Measurements from ENCODE around the gene CCL1.
A peak's percentile ranks its signal among the peaks of the same experiment; 100 is the strongest.

CCL1 gene

DNA sequence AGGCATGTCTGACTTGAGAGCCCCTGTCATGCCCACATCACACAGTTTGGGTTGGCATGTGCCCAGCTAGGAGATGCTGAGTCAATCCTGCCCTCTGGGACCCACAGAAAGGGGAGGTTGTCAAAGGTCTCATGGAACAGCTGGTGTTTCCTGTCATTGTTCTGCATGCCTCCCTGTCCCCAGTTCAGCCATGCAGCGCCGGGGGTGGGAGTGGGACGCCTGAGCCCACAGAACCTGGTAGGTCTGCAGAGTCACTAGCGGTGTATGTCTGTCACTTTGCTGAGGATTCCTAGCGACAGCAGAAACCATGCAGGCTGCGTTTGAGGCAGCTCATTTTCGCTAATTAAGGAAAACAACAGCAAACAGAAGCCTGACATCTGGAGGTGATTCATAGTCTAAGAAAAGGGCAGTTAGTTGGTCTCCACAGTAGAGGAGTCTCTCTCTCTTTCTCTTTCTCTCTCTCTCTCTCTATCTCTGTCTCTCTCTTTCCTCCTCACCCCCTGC is 19.6 kb upstream of the CCL1 start:
- no peak for DNase-seq

DNA sequence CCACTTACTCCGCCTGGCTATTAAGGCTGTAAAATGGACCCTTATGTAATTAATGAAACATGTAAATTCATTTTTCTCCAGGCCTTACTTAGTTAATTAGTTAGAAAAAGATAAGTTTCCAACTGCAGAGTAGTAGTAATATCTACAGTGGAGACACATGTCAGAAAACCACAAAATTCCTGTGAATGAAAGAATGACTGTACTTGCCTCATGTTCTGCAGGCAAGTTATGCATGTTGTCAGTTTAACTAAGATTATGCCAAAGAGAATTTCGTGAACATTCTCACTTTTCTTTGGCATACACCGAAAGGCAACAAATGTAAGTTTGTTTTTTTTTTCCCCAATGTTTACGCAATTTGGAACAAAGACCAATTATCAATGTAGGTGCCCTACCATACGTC is 16.8 kb upstream of the CCL1 start:
- DNase-seq, result no peak

DNA sequence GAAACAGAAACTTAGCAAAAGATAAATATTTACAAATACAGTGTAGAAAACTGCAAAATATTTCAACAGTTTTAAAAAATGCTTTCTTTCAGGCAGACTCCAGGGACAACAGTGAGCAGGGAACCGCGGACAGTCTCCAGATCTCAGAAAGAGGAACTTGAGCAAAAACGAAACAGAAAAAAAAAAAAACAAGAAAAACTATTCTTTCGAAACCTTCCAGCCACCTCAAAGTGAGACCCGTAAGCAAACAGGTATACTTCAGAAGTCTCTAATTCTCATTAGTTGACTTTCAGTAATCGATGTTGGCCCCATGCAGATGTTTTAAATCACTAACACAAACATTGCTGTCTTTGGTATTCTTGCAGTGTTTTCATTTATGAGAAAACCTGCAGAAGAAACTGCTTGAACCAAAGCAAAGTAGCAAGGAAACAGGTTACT is 15.7 kb upstream of the CCL1 start:
- DNase-seq, result no peak

DNA sequence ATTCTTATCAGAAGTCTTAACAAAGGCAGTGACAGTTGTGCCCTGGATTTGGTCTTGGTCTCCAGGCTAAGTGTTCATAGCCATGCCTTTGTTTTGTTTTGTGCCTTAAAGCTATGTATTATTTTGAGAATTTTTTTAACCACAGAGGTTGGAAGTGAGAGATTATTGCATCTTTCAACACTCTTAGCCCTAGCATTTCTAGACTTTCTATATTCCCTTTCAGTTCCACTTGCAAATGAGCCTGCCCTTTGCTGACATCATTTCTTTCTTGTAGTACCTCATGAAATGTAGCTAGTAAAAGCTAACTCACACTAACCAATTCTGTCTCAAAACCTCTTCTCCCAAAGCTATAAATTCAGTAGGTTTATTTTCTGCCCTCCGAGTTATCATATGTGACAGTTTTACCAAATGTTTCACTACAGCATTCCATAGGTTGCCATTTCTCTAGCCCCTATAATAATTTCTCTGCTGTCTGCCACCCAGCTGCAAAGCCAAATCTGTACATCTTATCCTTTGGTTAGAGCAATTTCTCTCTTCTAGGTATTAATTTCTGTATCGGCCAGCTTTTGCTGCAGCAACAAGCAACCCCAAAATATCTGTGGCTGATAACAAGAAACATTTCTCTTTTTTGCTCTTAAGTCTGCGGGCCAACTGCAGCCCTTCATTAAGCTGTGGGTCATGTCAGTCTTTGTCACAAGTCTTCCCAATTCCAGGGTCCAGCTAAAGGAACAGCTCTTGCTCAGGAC is 14.2 kb upstream of the CCL1 start:
- no peak for DNase-seq

DNA sequence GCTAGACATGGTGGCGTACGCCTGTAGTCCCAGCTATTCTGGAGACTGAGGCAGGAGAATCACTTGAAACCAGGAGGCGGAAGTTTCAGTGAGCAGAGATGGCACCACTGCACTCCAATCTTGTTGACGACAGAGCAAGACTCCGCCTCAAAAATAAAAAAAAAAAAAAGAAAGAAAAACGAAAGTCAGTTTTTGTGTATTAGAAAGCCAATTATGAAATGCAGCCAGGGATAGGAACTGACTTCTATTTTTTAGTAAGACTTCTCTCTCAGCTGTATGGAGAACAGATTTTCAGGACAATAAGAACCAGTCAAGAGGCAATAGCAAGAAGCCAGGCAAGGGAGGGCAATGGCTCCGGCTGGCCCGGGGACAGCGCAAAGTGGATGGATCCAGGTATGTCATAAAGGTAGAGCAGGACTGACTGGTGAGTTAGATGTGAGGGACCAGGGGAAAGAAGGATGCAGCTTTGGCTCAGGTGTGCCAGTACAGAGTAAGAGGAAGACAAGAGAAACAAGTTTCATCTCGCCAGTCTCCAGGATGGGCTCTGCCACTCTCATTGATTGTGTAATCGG is 12.5 kb upstream of the CCL1 start:
- DNase-seq, result no peak

DNA sequence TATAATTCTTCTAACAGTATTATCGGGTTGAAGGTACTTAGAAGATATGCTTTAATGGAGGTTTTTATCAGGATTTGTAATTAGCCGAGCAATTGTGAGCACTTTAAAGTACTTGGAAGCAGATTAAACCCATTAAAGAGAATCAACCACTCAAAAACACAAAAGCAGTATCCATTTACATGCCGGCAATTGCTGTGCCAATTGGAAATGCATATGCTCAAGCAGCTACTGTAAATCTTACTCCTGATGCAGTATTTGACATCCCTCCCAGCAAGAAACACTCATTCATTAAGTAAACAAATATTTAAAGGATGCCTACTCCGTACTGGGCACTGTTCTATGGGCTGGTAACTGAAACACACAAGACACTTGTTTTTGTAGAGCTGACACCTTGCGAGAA is 11.4 kb upstream of the CCL1 start:
- no peak for DNase-seq

DNA sequence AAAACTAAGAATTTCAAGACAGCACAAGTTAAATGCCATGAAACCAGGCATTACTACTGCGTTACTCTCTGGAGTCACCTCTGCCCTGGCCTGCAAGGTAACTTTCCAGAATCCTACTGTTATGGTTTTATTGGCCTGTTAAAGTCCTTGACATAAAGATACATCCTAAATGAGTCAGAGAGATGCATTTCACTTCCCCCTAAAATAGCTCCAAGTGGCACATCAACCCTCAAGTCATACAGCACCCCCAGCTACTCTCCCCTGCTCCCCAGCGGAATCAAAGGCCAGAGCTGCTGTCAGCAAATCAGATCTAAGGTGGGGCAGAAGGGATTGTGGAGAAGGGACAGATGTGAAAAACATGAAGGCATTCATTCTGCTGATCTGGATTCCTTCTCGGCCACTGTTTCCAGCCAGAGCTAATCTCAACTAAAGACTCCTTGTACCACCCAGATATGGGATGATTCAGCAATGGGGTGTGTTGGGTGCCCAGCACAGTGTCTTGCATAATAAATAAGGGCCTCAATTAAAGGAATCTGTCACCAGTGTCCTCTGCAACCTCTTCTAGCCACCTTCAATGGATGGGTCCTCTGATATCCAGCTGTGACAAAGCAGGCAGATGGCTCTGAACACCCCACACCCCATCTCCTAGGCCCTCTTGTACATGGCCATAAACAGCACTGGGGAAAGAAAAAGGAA is 8.5 kb upstream of the CCL1 start:
- no peak for DNase-seq

DNA sequence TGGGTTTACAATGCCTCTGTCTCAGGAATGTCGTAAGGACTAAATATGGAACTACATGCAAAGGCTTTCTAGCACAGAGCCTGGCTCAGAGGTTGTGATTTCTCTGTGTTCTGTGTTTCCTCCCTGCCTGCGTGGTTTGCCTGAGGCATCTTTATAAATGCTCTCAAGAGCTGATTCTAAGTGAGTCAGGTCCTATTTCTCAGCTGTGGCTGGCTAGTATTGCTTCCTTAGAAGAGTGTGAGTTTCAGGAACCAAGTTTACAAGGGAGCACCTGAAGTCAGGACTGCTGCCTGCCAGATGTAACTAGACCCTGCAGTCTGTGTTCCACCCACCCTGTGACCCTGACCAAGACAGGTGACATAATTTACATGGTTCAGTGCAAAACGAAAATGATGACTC is 8.0 kb upstream of the CCL1 start:
- no peak for DNase-seq

DNA sequence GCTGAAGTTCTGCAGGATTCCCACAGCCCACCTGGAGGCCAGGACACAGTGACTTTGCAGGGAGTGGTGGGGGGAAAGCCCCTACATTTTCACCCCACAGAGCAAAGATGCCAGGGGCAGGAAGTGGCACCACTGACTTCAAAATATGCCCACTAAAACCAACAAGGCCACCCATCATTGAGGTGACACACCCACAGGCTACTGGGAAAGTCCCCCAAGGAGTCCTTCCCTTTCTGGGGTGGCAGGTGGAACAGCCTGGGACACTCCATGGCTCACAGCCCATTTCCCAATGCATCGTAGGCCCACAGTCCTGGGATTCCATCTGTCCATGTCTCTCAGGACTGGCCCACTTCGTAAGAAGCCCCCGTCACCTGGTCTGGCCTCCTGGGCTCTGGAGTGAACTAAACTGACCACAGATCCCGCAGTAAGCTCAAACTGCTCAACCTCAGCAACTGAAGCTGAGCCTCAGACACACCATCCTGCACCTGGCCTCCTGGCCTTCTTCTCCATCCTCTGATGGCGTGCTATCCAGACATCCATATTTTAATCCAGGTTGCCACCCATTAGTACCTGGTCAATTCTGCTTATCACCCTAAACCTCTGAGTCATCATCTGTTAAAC is 7.5 kb upstream of the CCL1 start:
- no peak for DNase-seq

DNA sequence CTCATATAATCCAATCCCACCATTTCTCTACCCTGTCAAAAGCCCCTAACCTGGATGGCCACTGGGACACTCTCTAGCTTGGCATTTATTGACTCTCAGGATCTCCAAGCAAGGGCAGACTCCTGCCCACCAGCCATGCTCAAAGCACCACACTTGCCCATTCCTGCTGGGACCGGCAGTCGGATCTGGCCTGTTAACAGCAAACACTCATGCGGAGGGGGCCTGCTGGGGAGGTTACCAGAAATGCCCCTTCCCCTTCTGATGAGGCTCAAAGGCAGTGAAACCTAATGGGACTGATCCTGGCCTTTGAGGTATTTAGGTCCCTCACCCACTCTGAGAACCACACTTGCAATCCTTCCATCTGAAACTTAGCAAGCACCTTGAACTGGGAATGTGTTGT is 6.5 kb upstream of the CCL1 start:
- DNase-seq, result no peak

DNA sequence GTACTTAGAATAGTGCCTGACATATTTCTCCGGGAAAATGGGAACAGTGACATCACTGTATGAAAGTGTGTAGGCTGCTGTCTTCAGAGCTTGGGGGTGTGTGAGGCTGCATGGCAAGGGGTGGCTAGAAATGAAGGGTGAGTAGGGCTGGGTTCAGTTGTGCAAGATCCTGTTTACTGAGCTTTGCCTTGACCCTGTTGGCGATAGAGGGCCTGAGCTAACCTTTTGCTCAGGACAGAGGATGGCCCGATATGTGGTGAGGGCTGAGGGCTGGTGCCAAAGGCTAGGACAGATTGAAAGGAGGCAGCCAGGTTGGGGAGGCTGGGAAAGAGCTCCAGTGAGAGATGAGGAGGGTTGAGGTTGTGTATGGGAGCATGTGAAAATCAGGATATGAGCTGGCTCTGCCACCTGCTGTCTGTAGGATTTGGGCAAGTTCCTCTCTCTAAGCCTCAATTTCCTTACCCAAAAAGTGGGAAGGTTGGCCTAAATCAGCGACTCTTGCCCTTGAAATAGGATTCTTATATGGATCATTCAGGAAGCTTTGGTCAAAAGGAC is 6.0 kb upstream of the CCL1 start:
- no peak for DNase-seq

DNA sequence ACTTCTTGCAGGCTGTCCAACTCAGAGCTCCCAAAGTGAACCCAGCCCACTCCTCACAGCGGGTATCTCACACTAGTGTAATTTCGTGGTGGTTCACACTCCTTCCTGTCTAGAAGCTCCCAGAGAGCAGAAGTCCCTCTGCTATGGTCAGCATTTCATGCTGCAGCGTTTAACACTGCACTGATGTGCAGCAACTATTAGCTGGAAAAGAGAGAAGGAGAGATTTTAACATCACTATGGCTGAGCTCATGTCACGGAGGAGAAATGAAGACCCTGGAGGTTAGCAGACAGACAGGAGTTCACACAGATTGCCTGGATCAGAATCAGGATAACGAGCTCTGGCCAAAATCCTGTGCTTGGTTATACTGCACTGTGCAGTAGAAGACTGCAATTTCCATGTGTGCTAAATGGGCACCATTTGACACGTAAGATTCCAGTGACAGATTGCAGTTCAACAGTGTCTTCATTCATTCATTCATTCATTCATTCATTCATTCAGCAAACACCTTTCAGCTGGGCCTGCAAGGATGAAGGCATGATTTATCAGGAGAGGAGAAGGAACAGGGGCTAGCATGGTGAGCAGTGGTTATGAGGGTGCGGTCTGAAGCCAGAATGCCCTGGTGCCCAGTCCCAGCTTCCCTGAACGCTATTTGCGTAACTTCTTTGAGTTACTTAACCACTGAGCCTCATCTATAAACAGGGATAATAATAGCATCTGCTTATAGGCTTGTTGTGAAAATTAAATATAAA is 5.3 kb upstream of the CCL1 start:
- DNase-seq, result no peak

DNA sequence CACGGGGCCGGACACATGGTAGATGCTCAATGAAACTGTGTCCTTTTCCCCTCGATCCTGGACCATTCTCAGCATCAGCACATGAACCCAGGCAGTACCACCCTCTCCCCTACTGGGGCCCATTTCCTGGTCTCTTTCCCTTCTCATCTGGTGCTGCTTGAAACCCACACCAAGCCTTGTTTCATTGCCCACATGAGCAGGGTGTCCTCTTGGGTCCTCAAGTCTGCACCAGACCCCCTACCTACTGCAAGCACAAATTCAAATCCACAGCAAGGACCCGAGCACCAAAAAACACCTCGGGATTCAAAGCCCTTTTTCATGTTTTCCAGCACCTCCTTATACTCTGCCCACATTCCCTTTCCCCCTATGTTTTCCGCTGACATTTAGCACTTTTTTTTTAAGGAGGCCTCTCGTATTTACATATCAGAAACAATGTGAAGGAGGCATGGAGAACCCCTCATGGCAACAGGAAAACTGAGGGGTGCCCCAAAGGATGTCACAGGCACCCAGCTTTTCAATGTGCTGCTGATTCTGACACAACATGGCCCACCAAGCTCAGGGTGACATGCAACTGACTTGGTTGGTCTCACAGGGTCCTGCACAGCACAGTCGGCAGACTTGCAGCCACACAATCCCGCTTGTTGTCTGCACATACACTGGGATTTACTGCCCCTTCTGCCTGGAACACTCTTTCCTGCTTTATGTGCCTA is 4.6 kb upstream of the CCL1 start:
- no peak for DNase-seq

DNA sequence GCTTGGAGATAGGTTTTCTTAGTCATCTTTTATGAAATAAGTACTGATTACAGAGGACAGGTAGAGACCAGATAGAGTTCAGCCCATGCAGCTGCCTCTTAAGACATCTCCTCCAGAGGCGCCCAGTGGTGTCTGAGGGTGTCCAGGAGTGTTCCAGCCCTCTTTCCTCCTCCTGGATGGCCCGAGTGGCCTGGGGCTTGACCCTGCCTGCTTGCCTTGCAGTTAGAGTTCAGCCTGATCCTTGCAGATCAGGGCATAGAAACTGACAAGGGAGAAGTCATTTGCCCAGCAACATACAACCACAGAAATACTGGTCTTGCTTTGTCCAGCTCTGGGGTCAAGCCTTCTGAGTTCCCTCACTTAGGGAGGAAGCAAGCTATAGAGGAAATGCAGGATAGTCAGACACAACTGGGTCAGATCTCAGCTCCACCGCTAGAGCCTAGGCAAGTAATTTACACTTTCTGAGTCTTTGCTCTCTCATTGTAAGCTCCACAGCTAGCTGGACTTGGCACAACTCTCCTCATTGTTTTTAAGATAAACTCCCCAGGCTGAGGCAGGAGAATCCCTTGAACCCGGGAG is 3.6 kb upstream of the CCL1 start:
- no peak for DNase-seq

DNA sequence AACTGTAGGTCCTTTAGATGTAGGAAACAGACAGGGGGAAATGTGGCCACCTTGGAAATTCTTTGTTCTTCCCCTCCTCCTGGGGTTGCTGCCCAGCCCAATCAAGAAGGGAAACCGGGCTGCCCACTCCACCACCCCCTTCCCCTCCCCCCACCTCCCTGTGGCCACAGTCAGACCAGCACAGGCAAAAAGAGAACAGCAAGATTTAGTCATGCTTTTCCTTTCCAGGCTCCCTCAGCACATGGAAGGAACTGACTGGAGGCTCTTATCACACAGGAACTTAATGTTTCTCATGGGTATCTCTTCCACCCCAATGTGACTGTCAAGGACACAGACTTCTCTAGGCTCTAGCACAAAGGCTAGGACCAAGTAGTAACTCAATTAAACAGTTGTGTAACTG is 3.0 kb upstream of the CCL1 start:
- no peak for DNase-seq

DNA sequence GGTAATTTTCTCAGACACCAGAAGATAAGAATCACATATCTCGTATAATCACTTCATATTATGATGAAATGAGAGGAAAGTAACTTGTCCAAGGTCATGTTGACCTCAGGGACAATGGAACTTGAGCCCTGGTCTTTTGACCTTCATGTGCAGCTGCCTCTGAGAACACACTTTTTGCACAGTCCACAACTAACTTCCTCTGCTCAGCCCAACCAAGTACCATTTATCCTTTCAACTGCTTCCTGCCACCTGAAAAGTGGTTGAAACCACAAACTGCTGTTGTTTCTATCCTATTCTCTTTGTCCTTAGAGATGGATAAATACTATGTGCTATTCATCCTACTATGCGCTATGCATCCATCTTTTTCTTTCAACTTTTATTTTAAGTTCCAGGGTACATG is 2.3 kb upstream of the CCL1 start:
- no peak for DNase-seq

DNA sequence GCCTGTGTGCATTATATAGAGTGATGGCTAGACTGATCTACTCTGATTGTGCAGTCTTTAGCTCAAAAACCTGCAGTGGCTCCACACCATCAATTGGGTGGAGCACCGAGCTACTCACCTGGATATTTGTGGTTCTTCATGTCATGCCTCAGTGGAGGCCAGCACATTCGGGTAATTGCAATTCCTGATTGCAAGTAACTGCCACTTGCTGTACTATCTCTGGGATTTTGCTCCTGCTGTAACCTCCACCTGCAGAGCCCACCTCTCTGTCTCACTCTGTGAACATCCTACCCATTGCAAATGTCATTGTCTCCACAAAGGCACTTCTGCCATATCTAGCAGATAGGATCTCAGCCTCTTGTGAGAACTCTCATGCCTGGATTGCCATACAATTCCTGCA is 1.7 kb upstream of the CCL1 start:
- DNase-seq, result no peak

DNA sequence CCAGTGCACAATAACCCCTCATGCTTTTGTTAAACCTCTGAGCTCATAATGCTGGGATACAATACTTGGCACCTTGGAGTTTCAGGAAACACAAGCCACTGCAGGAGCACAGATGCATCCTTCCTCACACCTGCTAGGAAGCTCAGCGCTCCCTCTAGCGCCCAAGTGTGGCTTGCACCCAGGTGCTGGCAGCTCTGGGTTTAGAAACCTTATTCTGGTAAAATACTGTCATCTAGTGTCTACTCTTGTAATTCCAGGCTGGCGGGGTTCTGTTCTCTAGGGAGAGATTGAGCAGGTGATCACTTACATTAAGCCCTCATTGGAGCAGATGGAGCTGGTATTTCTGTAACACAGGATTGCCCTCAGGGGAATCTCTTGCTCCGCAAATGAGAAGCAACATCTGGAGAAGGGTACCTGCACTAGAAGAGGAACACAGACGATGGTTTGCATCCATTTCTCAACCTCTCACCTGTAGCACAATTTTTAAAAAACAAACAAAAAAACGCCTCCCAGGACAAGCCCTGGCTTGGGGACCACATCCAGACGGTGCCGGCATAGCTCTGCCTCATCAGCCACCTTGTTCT is 1.5 kb downstream of the CCL1 start:
- peak in 2 of 4 experiments; percentile 6 to 30 for DNase-seq

DNA sequence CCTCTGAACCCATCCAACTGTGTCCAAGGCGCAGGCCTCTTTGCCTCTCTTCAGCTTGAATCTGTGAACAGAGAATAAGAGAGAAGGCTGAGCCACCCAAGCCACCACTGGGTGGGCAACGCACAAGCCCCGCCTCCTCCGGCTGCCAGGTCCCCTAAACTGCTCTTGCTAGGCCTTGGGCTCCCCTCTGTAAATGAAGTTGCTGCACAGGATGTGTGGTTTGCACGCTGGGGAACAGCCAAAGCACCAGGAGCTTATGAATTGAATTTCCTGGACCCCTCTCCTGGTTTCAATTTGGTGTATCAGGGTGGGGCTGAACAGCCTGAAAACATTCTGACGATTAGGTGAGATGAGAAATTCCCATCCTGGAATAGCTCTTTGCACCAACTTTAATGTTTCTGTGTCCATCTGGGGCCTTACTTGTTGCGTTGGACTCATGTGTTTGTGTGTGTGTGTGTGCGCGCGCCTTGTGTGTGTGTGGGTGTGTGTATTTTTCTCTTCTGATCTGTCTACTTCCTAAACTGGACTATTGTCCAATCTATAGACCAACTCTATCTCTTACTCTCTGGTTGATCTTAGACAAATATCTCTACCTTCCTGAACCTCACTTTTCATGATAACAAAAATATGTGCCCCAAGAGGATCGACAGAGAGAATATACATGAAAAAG is 2.3 kb downstream of the CCL1 start:
- no peak for DNase-seq

DNA sequence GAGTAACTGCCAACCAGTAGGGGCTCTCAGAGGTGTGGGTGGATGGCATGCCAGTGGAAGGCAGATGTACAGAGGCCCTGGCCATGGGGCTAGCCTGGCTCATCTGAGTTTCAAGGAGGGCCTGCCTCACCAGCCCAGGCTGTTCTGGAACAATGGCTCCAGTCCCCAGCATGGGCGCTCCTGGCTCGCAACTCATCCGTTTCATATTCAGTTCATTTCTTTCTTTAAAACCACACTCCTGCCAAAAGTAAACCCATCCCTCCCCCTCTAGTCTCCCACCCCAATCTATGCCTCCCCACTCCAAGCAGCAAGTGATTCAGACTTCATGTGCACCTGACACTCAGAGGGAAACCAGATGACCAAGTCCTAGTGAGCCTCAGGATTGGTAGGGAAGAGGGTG is 4.4 kb downstream of the CCL1 start:
- DNase-seq, result no peak

DNA sequence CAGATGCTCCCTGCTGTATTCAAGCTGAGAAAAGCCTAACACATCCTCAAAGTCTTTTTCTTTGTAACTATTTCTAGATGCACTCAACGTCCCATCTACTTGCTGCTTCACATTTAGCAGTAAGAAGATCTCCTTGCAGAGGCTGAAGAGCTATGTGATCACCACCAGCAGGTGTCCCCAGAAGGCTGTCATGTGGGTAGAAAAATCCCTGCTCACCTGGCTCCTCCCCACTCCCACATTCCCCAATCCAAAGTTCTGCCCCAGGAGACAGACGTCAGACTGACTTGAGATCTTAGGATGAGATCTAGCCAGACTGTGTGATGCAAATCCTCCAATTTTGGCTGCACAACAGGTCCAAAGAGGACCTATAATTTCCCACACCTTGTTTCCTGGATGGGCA is 5.6 kb downstream of the CCL1 start:
- DNase-seq, result no peak
